GM12878 (cell line): Measurements from ENCODE around the gene C19orf47. TPM values are rescaled to one million over a fixed set of nuclear protein-coding genes. Genes with fewer than 3 reads are reported as not detected.

ENCODE experiments used
- ATAC-seq: fragments of 200-7000 bp; cut with Tn5 transposase; 3 replicates; pipeline ENCODE4 v1.9.1; 2020; ENCODE audit warnings: mild to moderate bottlenecking, moderate library complexity
- BruUV-seq: library from RNA; stranded (reverse); fragments of 400-500 nt; replicated peaks from 2 replicates; lab custom pipeline; 2021; lab: Mats Ljungman, UMichigan
- CTCF ChIA-PET: fragments of 300-600 bp; sonication (Branson Sonifier 250); formaldehyde crosslinking; extraction: SDS; loops from one replicate; lab custom pipeline; 2021; ENCODE audit warnings: inconsistent platforms; lab: Yijun Ruan, JAX
- POLR2A ChIA-PET: fragments of 350-600 bp; formaldehyde crosslinking; extraction: SDS; loops from one replicate; lab custom pipeline; 2021; ENCODE audit warnings: inconsistent platforms; lab: Charles Lee
- RAD21 ChIA-PET: fragments of 300-600 bp; sonication (Branson Sonifier 250); formaldehyde crosslinking; loops from one replicate; lab custom pipeline; 2023; ENCODE audit warnings: antibody characterized with exemption; ENCODE audit not compliant: unreplicated experiment; lab: Charles Lee
- SMC1A ChIA-PET: fragments of 300-600 bp; sonication (Branson Sonifier 250); formaldehyde crosslinking; loops from one replicate; lab custom pipeline; 2023; ENCODE audit not compliant: unreplicated experiment, uncharacterized antibody; lab: Charles Lee
- DNase-seq: peaks from one replicate; pipeline ENCODE4 v3.0.0-alpha.2; 2011; ENCODE audit warnings: low read depth, low spot score
- FAIRE-seq: peaks from 3 replicates; lab custom pipeline; 2011; peaks lifted over from hg19 to GRCh38; lab: Jason Lieb, UNC
- H2AFZ ChIP-seq: 2 replicates; pipeline ENCODE4 v1.6.0; 2011; ENCODE audit warnings: low read depth, low read length, control low read depth; ENCODE audit not compliant: control insufficient read depth
- H3K27ac ChIP-seq: 2 replicates; pipeline ENCODE4 v1.5.1; 2011; ENCODE audit warnings: control low read depth; ENCODE audit not compliant: control insufficient read depth, insufficient read depth
- H3K27me3 ChIP-seq, 2 experiments: replicated peaks in 1 of 2; 2 replicates each; pipeline versions ENCODE4 v1.6.0 to v1.6.1; 2011; ENCODE audit warnings: low read length in 1 of 2; ENCODE audit not compliant: control insufficient read depth in 2 of 2, insufficient read depth in 2 of 2
- H3K36me3 ChIP-seq, 2 experiments: 2 replicates each; pipeline ENCODE4 v1.5.1; 2011; ENCODE audit warnings: low read length in 1 of 2; ENCODE audit not compliant: control insufficient read depth in 2 of 2, insufficient read depth in 2 of 2
- H3K4me1 ChIP-seq: 2 replicates; pipeline ENCODE4 v1.6.1; 2011; ENCODE audit warnings: mild to moderate bottlenecking, low read length, moderate library complexity, mixed read lengths; ENCODE audit not compliant: control insufficient read depth, insufficient read depth
- H3K4me2 ChIP-seq: 2 replicates; pipeline ENCODE4 v1.6.0; 2011; ENCODE audit warnings: control low read depth; ENCODE audit not compliant: control insufficient read depth, insufficient read depth
- H3K4me3 ChIP-seq: fragments of 200-600 bp; sonication (generic); 2 replicates; pipeline ENCODE4 v1.5.1; 2016
- H3K79me2 ChIP-seq: 2 replicates; pipeline ENCODE4 v1.6.0; 2011; ENCODE audit warnings: low read length; ENCODE audit not compliant: control insufficient read depth, insufficient read depth
- H3K9ac ChIP-seq: 2 replicates; pipeline ENCODE4 v1.8.0; 2011; ENCODE audit warnings: low read length, control low read depth, mixed read lengths; ENCODE audit not compliant: control insufficient read depth, insufficient read depth
- H3K9me3 ChIP-seq: replicated peaks from 3 replicates; pipeline ENCODE4 v1.5.1; 2011; ENCODE audit warnings: mild to moderate bottlenecking, low read length; ENCODE audit not compliant: control insufficient read depth, insufficient read depth
- H4K20me1 ChIP-seq: 2 replicates; pipeline ENCODE4 v1.6.0; 2011; ENCODE audit not compliant: control insufficient read depth, insufficient read depth
- CBX5 ChIP-seq: sonication (generic); IDR thresholded peaks from 2 replicates; pipeline ENCODE4 v1.6.1; 2016; ENCODE audit warnings: low read depth, moderate library complexity, mild to moderate bottlenecking, inconsistent platforms
- CHD1 ChIP-seq: IDR thresholded peaks from 2 replicates; pipeline ENCODE4 v1.6.1; 2012; ENCODE audit warnings: low read depth, low read length, improper control_type of control experiment
- EED ChIP-seq: sonication (generic); IDR thresholded peaks from 2 replicates; pipeline ENCODE4 v1.6.1; 2016; ENCODE audit warnings: antibody characterized with exemption, low read depth
- ETV6 ChIP-seq, 2 experiments: fragments of 450-650 bp in 1 of 2; IDR thresholded peaks in 1 of 2; conservative IDR thresholded peaks in 1 of 2; 2 replicates each; pipeline ENCODE4 v1.6.1; 2014; ENCODE audit warnings: antibody characterized with exemption in 1 of 2, borderline replicate concordance in 1 of 2, low read depth in 1 of 2, mild to moderate bottlenecking in 1 of 2, moderate library complexity in 1 of 2
- KLF5 ChIP-seq: fragments of 450-650 bp; IDR thresholded peaks from 2 replicates; pipeline ENCODE4 v1.6.1; 2014; ENCODE audit warnings: mild to moderate bottlenecking; ENCODE audit not compliant: partially characterized antibody
- MYC ChIP-seq: IDR thresholded peaks from 2 replicates; pipeline ENCODE4 v1.6.1; 2011; ENCODE audit warnings: mild to moderate bottlenecking, low read length, moderate library complexity, inconsistent platforms; ENCODE audit not compliant: insufficient read depth, insufficient replicate concordance, insufficient read length, severe bottlenecking
- NR2F1 ChIP-seq: fragments of 450-650 bp; conservative IDR thresholded peaks from 2 replicates; pipeline ENCODE4 v1.6.1; 2017; ENCODE audit warnings: mild to moderate bottlenecking
- PKNOX1 ChIP-seq: fragments of 450-650 bp; IDR thresholded peaks from 2 replicates; pipeline ENCODE4 v1.6.1; 2016; ENCODE audit warnings: mild to moderate bottlenecking
- SUPT20H ChIP-seq: IDR thresholded peaks from 2 replicates; pipeline ENCODE4 v1.6.1; 2011; ENCODE audit warnings: low read depth, mild to moderate bottlenecking, low read length, moderate library complexity, borderline replicate concordance; ENCODE audit not compliant: control insufficient read depth
- WGBS: methylation state at CpG from one replicate; pipeline ENCODE4 v1.1.6; 2016; ENCODE audit warnings: low lambda C conversion rate; ENCODE audit not compliant: insufficient replicate concordance, insufficient coverage; ENCODE audit errors: missing lambda C conversion rate; 5-methylcytosine and 5-hydroxymethylcytosine counted together
- in situ Hi-C: fragments of 300-500 bp; cut with MboI; formaldehyde crosslinking; loops from 9 replicates; pipeline ENCODE4 v1.14.3; 2018; ENCODE audit warnings: mixed read lengths
- intact Hi-C: fragments of 100-400 bp; cut with micrococcal nuclease; formaldehyde crosslinking; loops from one replicate; pipeline ENCODE4 v1.14.2; 2022; ENCODE audit not compliant: unreplicated experiment
- polyA plus RNA-seq, 11 experiments: library from polyadenylated mRNA; depleted of rRNA in 4 of 11; unstranded in 6 of 11; stranded (reverse) in 5 of 11; fragments of >200 nt; fragmentation: Nextera tagmentation in 4 of 11; fragmentation: Illumina TruSeq in 1 of 11; extraction: Ambion mirVana in 4 of 11; extraction: Trizol in 1 of 11; gene quantifications; 1 replicate in 1 of 11; 2 replicates in 10 of 11; pipeline versions ENCODE4 v1.2.1 to v1.2.3, GENCODE V29; 2011 to 2016; ENCODE audit warnings: inconsistent platforms in 2 of 11, missing spikeins in 2 of 11, low read depth in 1 of 11
- total RNA-seq, 4 experiments: library from RNA; depleted of rRNA in 3 of 4; stranded (reverse); fragments of >200 nt in 3 of 4; fragmentation: Illumina TruSeq in 1 of 4; extraction: Trizol in 1 of 4; gene quantifications; 2 replicates each; pipeline versions ENCODE4 v1.2.1 to v1.2.3, GENCODE V29; 2013 to 2021

The C19orf47 gene
- total and polyA plus RNA-seq, 10 of the 15 experiments (the other 5 are each of a cell fraction or from before 2014, with no cell fraction given): 0.11 to 29.1 (median 20.2) TPM

GRCh38 chr19:40389404-40390083 lies 41.3 kb upstream of the C19orf47 start:
- no peak for DNase-seq
- intact Hi-C loops (no loop called here), in situ Hi-C loops (no loop called here)
- CTCF ChIA-PET: no interaction called here
- Histone ChIP-seq H3K4me3 (no peak overlapping the region), H3K9ac (no peak overlapping the region), H3K4me2 (no peak overlapping the region), H3K4me1 (no peaks in the 10 kb centered on the region)
- RAD21 ChIA-PET: no interaction called here
- no peak for FAIRE-seq
- ATAC-seq: no peak
- TF ChIP-seq PKNOX1 (no peak), CHD1 (no peak), MYC (no peak), EED (no peak), KLF5 (no peak), SUPT20H (no peak), CBX5 (no peak), NR2F1 (no peak), ETV6 (conservative IDR thresholded peaks at IDR 0.05 in 1 of 2, IDR thresholded peaks at IDR 0.05 in 1 of 2; ENCODE audit: borderline replicate concordance in 1 of 2, low read depth in 1 of 2) (no peak)
- TF ChIP-seq, all 136 proteins: peak for 0
- H3K27me3 ChIP-seq: no peaks in the 10 kb centered on the region
- WGBS: 81% methylated on average over 32 of the region's 33 CpGs
- no peaks in the 10 kb centered on the region for H4K20me1 ChIP-seq
- ChIA-PET POLR2A (interaction anchor here (0.6 kb wide), 1 partner anchor 61 kb away, joined by 3 read pairs; no protein-coding TSS in a partner anchor), SMC1A (no interaction called here)
- no peak overlapping the region for H3K27ac ChIP-seq
- no peaks in the 10 kb centered on the region for H3K9me3 ChIP-seq
- no peaks in the 10 kb centered on the region for H3K79me2 ChIP-seq
- no peaks in the 10 kb centered on the region for H3K36me3 ChIP-seq
- BruUV-seq: no TSS peak
- H2AFZ ChIP-seq: no peak overlapping the region
